Hippocampal formation (tissue), 2 donors: ENCODE data around the gene HNRNPUL1.
"Not testable (repeated sequence)": the region's sequence is repeated elsewhere in the genome, so short reads cannot be mapped to it uniquely, and the experiment has no call there.

Source experiments
- DNase-seq, 2 donors: peaks; one replicate each; lab custom pipeline; 2025; lab: John Stamatoyannopoulos, UW

The HNRNPUL1 gene

GRCh38 chr19:41325947-41326706, 62.0 kb downstream of the HNRNPUL1 start:
- DNase-seq: peak in 1 of 2 donors; percentile 50

GRCh38 chr19:41327076-41327575, 63.0 kb downstream of the HNRNPUL1 start:
- no peak for DNase-seq

GRCh38 chr19:41327576-41328156, 63.5 kb downstream of the HNRNPUL1 start:
- DNase-seq: peak in 1 of 2 donors; percentile 56

GRCh38 chr19:41328157-41328841, 64.1 kb downstream of the HNRNPUL1 start:
- no peak for DNase-seq

GRCh38 chr19:41328842-41329225, 64.7 kb downstream of the HNRNPUL1 start:
- peak in 1 of 2 donors; percentile 37 for DNase-seq

- DNase-seq: no peak
Measured at GRCh38 chr19:41330481-41330880, 66.3 kb downstream of the HNRNPUL1 start.

- no peak for DNase-seq
Measured at GRCh38 chr19:41330946-41331678, 66.9 kb downstream of the HNRNPUL1 start.

- DNase-seq: no peak
Measured at GRCh38 chr19:41332000-41332399, 67.8 kb downstream of the HNRNPUL1 start.

GRCh38 chr19:41332468-41332867, 68.3 kb downstream of the HNRNPUL1 start:
- DNase-seq: no peak

- no peak for DNase-seq
Measured at GRCh38 chr19:41334793-41335192, 70.6 kb downstream of the HNRNPUL1 start.

GRCh38 chr19:41335467-41335866, 71.3 kb downstream of the HNRNPUL1 start:
- DNase-seq: no peak

- DNase-seq: no peak
Measured at GRCh38 chr19:41339936-41340335, 75.8 kb downstream of the HNRNPUL1 start.

- DNase-seq: no peak
Measured at GRCh38 chr19:41341669-41342490, 77.7 kb downstream of the HNRNPUL1 start.

GRCh38 chr19:41344162-41344561, 80.0 kb downstream of the HNRNPUL1 start:
- no peak for DNase-seq

GRCh38 chr19:41346916-41347315, 82.7 kb downstream of the HNRNPUL1 start:
- DNase-seq: not testable (repeated sequence)

- DNase-seq: no peak
Measured at GRCh38 chr19:41350735-41351338, 86.7 kb downstream of the HNRNPUL1 start.

- DNase-seq: peak in 1 of 2 donors; percentile 31
Measured at GRCh38 chr19:41351339-41352245, 87.4 kb downstream of the HNRNPUL1 start.

GRCh38 chr19:41352279-41352608, 88.1 kb downstream of the HNRNPUL1 start:
- DNase-seq: no peak

GRCh38 chr19:41352609-41353465, 88.7 kb downstream of the HNRNPUL1 start:
- peak in 1 of 2 donors; percentile 19 for DNase-seq
